Muscle of back (tissue), 13 donors: ENCODE data around the gene KRT86. TPM values are rescaled to one million over a fixed set of nuclear protein-coding genes. Genes with fewer than 3 reads are reported as not detected.
A peak's percentile ranks its signal among the peaks of the same experiment; 100 is the strongest.

ENCODE experiments used
- DNase-seq, 3 donors: peaks; one replicate each; pipeline versions ENCODE4 v3.0.0 to v3.0.0-alpha.2; 2013
- long read RNA-seq, 9 donors: transcript quantifications; one replicate each; lab custom pipeline, GENCODE V29; 2026
- polyA plus RNA-seq, 10 donors: library from polyadenylated mRNA; unstranded; fragments of 120-200 nt; gene quantifications; one replicate each; pipeline ENCODE4 v1.2.1, GENCODE V29; 2013; ENCODE audit not compliant: insufficient read length in 10 of 10

Gene KRT86
- under 1 TPM in 8 of 10 donors, not detected in 2; 0.15 to 0.52 (median 0.28) TPM for polyA plus RNA-seq
- long read RNA-seq, donor 1: 0 reads
- long read RNA-seq, donor 2: 0 reads
- long read RNA-seq, donor 3: 0 reads
- long read RNA-seq, donor 4: 0 reads
- long read RNA-seq, donor 5: 0 reads
- long read RNA-seq, donor 6: 0 reads
- long read RNA-seq, donor 7: 0 reads
- long read RNA-seq, donor 8: 0 reads
- long read RNA-seq, donor 9: 0 reads

GRCh38 chr12:52274521-52275120, at the start of gene KRT86:
KRT86 (plus strand) TSS chr12:52274645; CDS start chr12:52301917, 27,272 bp downstream.
- no peak for DNase-seq

DNA sequence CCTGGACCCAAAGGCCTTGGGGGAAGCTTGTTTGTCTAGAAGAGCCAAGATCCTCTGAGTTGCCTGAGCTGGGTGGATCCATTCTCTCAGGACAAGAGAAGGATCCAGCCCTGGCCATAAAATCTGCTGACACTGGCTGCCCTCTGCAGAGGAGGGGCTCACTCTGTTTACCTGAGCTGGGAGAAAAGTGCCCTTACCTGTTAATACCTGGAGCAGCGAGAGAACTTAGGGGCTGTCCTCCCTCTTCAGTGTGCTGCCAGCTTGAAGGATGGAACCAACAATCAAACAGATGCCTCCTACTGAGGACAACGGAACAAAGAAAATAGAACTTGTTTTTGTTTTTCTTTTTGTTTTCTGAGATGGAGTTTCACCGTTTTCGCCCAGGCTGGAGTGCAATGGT, 48.7 kb upstream of the KRT86 start:
- DNase-seq: no peak

DNA sequence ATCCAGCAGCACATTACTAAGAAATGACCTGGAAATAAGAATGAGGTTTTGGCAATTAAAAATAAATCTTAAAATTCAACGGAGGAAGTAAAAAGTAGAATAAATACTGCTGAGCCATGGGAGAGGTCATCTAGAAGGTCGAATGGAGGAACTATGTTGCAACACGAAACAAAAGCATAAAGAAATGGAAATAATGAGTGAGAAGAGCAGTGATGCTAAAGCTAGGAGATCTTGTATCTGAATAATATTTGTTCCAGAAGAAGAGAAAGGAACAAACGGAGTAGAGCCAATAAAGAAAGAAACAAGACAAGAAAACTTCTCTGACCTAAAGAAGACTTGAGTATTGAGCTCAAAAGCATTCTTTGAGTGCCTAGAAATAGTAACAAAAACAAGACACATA, 48.0 kb upstream of the KRT86 start:
- DNase-seq: no peak

- no peak for DNase-seq
Observed at GRCh38 chr12:52227606-52228166, 46.8 kb upstream of the KRT86 start.

DNA sequence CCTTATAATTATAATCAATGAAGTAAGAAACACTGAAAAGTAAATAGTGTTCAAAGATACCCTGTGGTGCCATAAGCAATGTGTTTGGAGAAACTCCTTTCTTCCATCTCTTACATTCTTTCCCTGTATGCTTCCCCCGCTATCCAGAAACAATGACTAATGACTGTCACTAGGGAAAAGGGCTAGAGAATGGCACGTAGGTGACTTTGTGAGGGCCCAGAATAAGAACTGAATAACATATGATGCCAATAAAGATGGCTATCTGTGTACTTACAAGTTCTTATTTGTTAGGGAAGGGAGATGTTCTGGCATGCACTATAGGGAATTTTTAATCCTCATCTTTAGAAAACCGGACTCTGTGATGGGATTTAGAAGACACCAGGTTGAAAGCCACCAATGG, 46.1 kb upstream of the KRT86 start:
- DNase-seq: no peak

- no peak for DNase-seq
Observed at GRCh38 chr12:52228931-52229330, 45.5 kb upstream of the KRT86 start.

DNA sequence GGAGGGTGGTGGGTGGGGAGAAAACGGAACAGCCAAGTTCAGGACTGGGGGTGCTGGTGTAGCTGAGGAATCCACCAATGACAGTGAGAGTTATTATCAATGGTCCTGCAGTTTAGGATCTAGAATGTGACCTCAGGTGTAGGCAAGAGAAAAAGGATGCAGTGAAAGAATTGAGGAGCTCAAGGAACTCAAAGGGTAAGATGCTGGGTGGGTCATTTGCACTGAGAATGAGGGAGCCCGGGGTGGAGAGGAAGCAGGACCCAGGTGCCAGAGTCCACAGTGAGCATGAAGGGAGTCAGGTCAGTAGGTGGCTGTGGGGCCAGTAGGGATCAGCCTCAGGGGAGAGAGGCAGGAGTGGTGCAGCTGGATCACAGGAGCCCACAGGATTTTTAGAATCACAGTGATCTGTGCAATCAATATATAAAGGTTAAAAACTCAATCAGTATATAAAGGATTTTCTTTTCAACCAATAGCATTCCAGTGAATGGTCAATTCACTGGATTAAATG, 44.6 kb upstream of the KRT86 start:
- DNase-seq: no peak

DNA sequence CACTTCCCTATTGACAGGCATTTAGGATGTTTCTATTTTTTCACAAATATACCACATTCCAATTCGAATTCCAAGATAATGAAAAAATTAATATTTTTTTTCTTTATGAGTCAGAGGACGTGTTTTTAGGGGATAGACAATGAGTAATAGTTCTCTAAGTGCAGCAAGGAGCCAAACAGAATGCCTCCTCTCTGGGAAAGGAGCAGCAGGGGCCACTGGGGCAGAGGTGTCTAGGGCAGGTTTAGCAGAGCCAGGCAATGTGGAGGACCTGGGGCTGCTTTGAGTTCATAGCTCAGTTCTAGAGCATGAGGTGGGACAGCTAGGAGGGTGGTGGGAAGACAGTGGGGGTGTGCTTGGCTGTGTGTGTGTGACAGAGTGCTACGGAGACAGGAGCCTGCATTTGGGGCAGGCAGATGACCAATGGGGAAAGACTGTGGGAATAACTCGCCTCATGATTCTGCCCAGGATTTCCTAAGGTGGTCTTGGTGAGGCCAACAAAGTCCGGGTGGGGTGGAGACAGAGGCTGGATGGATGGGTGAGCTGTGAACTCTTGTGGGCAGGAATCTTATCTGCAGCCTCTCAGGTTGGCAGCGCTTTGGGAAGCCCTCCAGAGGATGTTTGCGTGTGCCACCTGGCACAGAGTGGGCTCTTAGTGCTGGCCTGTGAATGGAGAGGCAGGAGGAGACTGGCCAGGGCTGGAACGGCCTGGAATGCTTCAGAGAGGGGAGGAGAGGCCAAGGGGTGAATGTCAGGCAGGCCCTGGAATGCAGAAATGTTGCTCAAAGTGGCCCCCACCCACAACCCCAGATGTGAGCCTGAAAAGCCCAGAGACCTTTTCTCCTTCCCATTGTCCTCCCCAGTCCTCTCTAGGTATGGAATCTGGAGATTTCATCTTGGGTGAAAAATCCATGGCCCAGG, 43.8 kb upstream of the KRT86 start:
- DNase-seq: peak in 1 of 3 donors; percentile 78

DNA sequence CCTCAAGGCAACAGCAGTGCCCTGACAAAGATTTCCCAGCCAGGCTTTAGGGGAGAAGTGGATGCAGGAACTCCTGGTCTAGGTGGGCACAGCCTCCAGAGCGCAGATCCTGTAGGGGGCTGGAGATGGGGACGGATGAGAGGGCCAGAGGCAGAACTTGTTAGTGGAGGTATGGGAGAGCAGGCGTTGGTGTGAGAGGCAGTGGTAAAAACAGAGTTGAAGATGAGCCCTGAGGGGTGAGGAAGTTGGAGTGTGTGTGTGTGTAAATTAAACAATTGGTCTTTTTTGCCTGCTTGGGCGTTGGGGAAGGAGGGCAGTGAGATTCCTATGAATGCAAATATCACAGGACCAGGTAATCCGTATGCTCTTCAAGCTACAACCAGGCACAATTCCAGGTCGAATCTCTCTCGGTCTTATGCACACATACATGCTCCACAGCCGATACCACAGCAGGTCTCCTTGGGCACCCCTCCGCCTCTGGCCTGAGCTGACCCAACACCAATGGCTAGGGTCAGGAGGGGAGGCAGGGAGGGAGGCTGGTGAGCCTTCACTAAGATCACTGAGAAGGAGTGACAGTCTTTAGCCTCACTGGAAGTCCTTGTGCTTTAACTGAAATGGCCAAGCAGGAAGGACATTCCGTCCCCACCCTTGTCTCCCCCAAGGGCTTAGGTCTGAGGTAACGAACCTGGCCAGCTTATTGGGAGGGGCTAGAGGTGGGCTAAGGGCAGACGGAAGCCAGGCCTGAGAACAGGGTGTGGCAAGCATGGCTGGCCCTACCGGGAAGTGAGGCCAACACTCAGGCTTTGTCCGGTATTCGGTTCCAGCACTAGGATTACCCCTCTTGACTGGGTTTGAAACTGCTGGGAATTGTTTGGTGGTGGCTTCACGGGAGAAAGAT, 42.9 kb upstream of the KRT86 start:
- DNase-seq: no peak

GRCh38 chr12:52232203-52232673, 42.2 kb upstream of the KRT86 start:
- no peak for DNase-seq

DNA sequence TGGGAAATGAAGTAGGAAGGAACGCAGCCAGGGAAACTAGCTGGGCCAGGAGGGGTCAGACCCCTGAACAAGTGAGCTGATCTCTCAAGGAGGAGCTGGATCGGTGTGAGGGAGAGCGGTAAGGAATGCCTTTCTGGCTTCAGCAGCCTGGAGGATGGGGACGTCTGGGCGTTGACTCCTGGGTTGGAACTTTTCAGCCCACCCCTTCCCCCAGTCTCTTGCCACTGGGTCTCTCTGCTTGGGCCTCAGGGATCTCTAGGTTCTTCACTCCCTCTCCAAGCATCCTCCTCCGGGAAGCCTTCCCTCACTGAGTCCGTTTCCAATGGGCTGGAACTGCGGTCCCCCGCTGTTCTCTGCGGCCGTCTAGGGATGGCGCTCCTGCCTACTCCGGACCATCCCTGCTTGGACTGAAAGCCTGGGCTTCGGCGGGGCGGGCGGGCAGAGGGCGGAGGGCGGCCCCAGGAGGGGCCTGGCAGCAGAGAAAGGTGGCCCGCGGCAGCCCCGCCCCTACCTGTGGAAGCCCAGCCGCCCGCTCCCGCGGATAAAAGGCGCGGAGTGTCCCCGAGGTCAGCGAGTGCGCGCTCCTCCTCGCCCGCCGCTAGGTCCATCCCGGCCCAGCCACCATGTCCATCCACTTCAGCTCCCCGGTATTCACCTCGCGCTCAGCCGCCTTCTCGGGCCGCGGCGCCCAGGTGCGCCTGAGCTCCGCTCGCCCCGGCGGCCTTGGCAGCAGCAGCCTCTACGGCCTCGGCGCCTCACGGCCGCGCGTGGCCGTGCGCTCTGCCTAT, 41.6 kb upstream of the KRT86 start, which contains the start of gene KRT7:
Gene KRT7 (plus strand): TSS at position 570 of the 788 bp plus-strand sequence. CDS start 54 bp downstream, at position 624.
- DNase-seq: no peak

- no peak for DNase-seq
Observed at GRCh38 chr12:52233462-52234207, 40.8 kb upstream of the KRT86 start.

DNA sequence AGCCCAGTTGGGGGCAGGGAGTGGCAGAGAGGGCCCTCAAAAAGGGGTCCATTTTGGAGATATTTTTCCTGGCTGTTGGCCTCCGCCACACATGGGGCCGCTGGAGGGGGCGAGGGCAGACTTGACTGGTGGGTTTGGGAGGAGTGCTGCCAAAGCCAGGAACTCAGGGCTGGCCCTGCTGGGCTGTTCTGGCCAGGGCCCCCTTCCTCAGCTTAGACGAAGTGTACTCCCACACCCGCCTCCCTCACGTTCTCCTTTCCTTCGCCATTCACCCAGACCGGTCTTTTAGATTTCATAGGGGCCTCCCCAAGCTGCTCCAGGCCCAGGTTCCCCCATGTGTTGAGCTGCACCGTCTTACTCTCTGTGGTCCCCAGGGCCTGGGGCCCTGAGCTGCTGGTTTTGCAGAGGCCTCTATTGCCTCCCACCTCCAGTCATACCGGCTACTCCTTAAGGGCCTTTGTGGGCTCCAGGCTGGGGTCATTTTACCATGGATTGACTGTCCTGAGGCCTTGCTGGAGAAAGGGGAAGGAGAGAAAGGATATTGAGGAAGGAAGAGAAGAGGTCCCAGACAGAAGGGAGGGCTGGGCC, 40.1 kb upstream of the KRT86 start:
- DNase-seq: no peak

- no peak for DNase-seq
Observed at GRCh38 chr12:52235001-52235764, 39.3 kb upstream of the KRT86 start.

DNA sequence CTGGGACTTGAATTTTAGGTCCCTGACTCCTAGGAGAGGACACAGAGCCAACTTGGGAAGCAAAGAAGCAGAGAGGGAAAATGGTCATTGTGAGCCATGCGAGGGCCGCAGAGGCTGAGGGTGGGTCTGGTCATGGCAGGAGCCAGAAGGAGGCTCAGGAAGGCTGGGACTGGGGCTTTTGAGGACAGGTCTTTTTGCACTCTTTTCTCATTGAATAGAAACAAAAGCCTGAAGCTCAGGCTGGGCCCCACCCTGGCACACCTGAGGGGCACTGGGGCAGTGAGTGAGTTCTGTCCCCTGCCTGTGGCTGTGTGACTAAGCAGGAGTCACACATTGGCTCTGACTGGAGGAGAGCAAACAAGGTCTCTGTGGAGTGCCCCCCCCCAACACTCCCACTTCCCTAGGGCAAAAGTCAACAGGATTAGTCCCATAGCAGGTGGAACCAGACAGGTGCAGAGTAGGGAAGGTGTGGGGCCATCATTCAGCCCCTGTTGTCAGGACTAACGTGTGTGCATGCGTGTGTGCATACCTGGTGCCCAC, 38.6 kb upstream of the KRT86 start:
- DNase-seq: no peak

DNA sequence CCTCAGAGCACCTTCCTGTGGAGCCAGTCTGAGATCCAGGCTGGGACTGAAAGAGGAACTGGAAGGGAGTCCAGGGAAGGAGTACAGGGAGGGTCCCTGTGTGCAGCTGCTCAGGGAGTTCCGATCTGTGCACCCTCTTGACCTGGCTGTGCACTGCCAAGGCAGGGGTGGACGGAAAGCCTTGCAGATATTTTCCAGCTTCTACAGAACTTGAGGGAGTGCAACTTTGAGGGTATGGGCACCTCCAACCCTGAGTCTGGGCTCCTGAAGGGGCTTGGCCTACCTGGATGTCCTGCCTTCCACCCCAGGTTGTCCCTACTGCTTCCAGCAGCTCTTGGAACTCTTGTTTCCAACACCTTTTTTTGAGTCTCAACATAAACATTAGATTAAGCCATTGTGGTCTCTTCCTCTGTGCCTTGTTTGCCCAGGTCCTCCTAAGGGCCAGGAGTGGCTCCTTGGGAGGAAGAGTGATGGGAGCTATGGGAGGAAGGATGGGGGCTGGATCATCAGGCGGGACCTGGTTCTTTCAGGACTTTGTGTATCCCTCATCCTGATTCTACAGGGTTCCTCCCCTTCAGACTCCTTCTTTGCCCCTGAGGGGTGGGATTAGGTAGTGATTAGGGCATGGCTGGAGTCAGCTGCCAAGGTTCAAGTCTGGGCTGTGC, 37.9 kb upstream of the KRT86 start:
- no peak for DNase-seq

DNA sequence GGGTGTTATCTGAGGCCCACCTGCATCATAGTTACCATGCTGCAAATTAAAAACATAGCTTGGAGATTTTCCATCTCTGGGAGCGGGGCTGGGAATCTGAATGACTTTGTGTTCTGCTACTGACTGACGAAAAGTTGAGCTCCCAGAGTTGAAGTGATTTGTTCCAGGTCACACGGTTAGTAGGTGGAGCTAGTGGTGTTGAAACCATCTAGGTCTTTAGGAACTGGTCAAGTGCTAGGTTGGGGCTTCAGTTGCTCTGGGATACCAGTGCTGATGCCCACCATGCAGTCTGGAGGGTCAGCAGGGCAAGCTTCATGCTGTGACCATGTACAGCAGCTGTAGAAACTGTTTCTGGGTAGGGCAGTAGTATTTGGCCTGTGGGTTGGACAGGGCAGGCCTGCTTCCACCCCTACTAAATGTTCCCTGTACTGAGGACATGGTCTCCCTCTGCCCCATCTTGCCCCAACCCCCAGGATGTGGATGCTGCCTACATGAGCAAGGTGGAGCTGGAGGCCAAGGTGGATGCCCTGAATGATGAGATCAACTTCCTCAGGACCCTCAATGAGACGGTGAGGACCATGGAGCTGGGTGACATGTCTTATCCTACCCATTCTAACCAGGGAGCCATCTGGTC, 36.1 kb upstream of the KRT86 start:
- no peak for DNase-seq
